ENCODE measurements around the gene KLHL6.
"Not testable (repeated sequence)": the region's sequence is repeated elsewhere in the genome, so short reads cannot be mapped to it uniquely, and the experiment has no call there.

KLHL6 gene

DNA sequence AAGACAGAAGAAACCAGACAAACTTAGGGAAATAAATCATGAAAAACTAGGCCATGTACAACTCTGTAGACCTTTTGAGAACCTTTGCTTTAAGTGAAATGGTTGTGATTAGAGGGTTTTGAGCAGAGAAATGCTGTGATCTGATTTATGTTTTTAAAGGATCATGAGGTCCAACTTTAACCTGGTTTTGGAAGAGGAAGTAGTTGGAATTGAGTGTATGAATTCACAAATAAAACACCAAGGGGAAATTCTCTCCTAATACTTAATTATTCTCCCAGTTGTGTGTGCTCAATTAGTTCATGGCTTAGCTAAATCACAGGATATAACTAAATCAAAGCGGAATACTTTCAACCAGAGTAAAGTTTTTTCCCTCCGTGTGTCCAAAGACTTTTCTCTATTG is 81.5 kb downstream of the KLHL6 start:
- TF ChIP-seq, protein P1, sequence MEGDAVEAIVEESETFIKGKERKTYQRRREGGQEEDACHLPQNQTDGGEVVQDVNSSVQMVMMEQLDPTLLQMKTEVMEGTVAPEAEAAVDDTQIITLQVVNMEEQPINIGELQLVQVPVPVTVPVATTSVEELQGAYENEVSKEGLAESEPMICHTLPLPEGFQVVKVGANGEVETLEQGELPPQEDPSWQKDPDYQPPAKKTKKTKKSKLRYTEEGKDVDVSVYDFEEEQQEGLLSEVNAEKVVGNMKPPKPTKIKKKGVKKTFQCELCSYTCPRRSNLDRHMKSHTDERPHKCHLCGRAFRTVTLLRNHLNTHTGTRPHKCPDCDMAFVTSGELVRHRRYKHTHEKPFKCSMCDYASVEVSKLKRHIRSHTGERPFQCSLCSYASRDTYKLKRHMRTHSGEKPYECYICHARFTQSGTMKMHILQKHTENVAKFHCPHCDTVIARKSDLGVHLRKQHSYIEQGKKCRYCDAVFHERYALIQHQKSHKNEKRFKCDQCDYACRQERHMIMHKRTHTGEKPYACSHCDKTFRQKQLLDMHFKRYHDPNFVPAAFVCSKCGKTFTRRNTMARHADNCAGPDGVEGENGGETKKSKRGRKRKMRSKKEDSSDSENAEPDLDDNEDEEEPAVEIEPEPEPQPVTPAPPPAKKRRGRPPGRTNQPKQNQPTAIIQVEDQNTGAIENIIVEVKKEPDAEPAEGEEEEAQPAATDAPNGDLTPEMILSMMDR (IDR thresholded peaks at IDR 0.05; ENCODE audit: low read depth, low read length), result no peak
- in situ Hi-C loops (cut with HindIII; ENCODE audit: low sequenced_read_pairs), result no loop called here
- no peak overlapping the region for H3K4me3 ChIP-seq (ENCODE audit: low read depth, low read length)
- no peak for DNase-seq (ENCODE audit: low read depth, low spot score)

DNA sequence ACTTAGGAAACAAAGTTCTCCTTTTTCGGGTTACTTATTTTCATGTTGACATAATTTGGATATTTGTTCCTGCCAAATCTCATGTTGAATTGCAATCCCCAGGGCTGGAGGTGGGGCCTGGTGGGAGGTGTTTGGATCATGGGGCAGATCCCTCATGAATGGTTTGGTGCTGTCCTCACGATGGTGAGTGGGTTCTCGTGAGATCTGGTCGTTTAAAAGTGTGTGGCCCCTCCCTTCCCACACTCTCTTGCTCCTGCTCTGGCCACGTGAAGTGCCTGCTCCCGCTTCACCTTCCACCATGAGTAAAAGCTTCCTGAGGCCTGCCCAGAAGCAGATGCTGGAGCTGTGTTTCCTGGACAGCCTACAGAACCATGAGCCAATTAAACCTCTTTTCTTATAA is 83.4 kb downstream of the KLHL6 start:
- in situ Hi-C loops (cut with HindIII; ENCODE audit: low sequenced_read_pairs), result no loop called here
- no peak overlapping the region for H3K4me3 ChIP-seq (ENCODE audit: low read depth, low read length)
- DNase-seq (ENCODE audit: low read depth, low spot score), result no peak
- TF ChIP-seq, protein P1 (IDR thresholded peaks at IDR 0.05; ENCODE audit: low read depth, low read length), result no peak

DNA sequence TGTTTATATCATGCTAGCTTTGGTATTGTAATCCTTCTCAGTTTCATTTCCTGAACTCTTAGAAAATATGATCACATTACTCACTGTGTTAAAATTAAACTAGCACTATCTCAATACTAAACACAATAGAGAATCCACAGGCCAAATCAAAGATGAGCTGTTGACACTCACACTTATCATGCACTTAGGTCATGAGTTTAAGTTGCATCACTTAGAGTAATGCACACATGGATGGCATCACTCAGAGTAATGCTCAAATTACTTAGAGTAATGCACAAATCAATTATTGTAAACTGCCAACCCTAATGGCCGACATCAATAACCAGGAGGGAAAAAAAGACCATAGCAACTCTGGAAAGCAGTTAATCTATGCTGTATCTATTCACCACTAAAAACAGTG is 87.1 kb downstream of the KLHL6 start:
- no peak for DNase-seq (ENCODE audit: low read depth, low spot score)
- no peak overlapping the region for H3K4me3 ChIP-seq (ENCODE audit: low read depth, low read length)
- in situ Hi-C loops (cut with HindIII; ENCODE audit: low sequenced_read_pairs), result no loop called here
- TF ChIP-seq, protein P1 (IDR thresholded peaks at IDR 0.05; ENCODE audit: low read depth, low read length), result no peak

DNA sequence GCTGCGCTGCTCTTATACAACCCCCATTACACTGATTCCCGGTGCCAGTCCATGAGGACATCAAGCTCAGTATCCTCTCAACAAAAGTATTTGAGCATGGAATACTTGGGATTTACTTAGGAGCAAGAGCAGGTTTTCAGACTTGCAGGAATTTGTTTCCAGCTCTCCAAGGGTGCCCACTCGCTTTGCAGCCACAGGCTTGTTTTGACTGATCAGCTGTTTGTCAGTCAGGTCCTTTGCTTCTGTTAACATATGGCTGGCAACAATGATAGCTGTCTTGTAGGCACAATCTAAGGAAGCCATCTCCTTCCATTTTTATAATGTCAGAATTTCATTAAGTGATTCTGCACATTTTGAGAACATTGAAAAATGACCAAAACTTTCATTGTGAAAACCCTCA is 88.9 kb downstream of the KLHL6 start:
- in situ Hi-C loops (cut with HindIII; ENCODE audit: low sequenced_read_pairs), result no loop called here
- TF ChIP-seq, protein P1 (IDR thresholded peaks at IDR 0.05; ENCODE audit: low read depth, low read length), result no peak
- no peak overlapping the region for H3K4me3 ChIP-seq (ENCODE audit: low read depth, low read length)
- no peak for DNase-seq (ENCODE audit: low read depth, low spot score)

DNA sequence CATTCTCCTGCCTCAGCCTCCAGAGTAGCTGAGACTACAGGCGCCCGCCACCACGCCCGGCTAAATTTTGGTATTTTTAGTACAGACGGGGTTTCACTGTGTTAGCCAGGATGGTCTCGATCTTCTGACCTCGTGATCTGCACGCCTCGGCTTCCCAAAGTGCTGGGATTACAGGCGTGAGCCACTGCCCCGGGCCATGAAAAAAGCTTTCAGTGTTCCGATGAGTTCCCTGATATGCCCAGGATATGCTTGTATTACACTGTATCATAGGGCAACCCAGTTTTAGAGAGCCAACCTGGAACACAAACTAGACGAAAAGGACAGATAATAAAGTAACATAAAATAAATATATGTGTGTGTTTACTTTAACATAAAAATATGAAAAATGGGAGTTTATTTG is 89.8 kb downstream of the KLHL6 start:
- in situ Hi-C loops (cut with HindIII; ENCODE audit: low sequenced_read_pairs); DNase-seq (ENCODE audit: low read depth, low spot score); H3K4me3 ChIP-seq (ENCODE audit: low read depth, low read length): not testable (repeated sequence)

DNA sequence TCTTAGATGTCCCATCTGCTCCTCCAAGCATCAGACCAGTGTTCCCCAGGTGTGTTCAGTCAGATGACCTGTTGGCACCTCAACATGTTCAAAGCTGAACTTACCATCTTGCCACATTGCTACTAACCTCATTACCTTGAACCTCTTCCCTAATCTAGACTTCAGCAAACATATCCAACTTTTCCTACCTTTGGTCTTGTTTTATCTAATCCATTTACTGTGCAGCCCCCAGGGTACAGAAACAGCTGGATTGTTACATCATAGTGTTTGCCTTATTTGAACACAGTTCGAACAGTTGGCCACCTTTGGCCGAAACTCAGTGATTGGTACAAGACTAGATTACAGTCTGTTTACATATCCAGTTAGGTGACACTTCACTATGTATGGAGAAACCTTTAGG is 91.0 kb downstream of the KLHL6 start:
- no peak overlapping the region for H3K4me3 ChIP-seq (ENCODE audit: low read depth, low read length)
- TF ChIP-seq, protein P1 (IDR thresholded peaks at IDR 0.05; ENCODE audit: low read depth, low read length), result no peak

DNA sequence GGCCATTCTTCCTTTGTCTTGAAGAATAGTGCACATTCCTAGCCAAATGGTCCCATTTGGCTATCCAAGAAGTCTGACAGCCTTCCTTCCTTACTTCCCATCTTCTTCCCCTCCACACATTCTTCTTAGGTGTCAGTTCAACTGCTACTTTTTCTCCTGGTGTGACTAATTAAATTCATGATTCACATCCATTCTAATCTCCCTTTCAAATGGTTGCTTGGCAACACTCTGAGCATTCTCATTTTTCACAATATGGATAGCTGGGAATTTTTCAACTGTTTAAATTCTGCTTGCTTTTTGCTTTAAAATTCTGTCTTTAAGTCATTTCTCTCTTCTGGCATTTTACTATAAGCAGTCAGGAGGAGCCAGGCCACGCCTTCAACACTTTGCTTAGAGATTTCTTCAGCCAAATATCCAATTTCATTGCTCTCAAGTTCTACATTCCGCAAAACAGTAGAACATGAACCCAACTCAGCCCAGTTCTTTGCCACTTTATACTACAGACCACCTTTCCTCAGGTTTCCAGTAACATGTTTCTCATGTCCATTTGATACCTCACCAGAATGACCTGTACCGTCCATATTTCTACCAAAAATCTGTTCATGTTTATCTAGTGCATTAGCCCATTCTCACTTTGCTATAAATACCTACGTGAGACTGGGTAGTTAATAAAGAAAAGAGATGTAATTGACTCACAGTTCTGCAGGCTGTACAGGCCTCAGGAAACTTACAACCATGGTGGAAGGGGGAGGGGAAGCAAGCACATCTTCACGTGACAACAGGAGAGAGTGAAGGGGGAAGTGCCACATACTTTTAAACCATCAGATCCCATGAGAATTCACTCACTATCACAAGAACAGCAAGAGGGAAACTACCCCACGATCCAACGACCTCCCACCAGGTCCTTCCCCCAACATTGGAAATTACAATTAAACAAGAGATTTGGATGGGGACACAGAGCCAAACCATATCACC is 95.1 kb downstream of the KLHL6 start:
- no peak for DNase-seq (ENCODE audit: low read depth, low spot score)
- in situ Hi-C loops (cut with HindIII; ENCODE audit: low sequenced_read_pairs), result no loop called here
- no peak overlapping the region for H3K4me3 ChIP-seq (ENCODE audit: low read depth, low read length)
- TF ChIP-seq, protein P1 (IDR thresholded peaks at IDR 0.05; ENCODE audit: low read depth, low read length), result no peak

More for the DNA sequence above, 91.0 kb downstream of the KLHL6 start:
- DNase-seq (ENCODE audit: low read depth, low spot score), result no peak
- in situ Hi-C loops (cut with HindIII; ENCODE audit: low sequenced_read_pairs), result no loop called here
